Renal cortex interstitium (tissue), 15 donors: ENCODE results near the gene PHF10. TPM values are rescaled to one million over a fixed set of nuclear protein-coding genes. Genes with fewer than 3 reads are reported as not detected.
"Not testable (repeated sequence)": the region's sequence is repeated elsewhere in the genome, so short reads cannot be mapped to it uniquely, and the experiment has no call there.

Source experiments
- DNase-seq, 11 donors: peaks; one replicate each; pipeline ENCODE4 v3.0.0-alpha.2; 2013; ENCODE audit warnings: low read depth in 9 of 11, low spot score in 4 of 11; ENCODE audit errors: extremely low read depth in 1 of 11
- long read RNA-seq, 16 experiments: transcript quantifications; one replicate each; lab custom pipeline, GENCODE V29; 2026
- polyA plus RNA-seq, 3 donors: library from polyadenylated mRNA; unstranded; fragments of 120-200 nt; gene quantifications; one replicate each; pipeline ENCODE4 v1.2.1, GENCODE V29; 2013; ENCODE audit not compliant: insufficient read length in 3 of 3

The PHF10 gene
- 100 to 1,000 TPM; 107 to 125 (median 111) TPM for polyA plus RNA-seq
- long read RNA-seq, donor 1, full-length matches to known transcripts, result 15 of 15 reads
- long read RNA-seq, donor 1, partial matches to known transcripts, result 0 of 15 reads
- long read RNA-seq, donor 1, other reads (novel, unspliced or antisense), result 0 of 15 reads
- long read RNA-seq, donor 2, full-length matches to known transcripts, result 13 of 13 reads
- long read RNA-seq, donor 2, partial matches to known transcripts, result 0 of 13 reads
- long read RNA-seq, donor 2, other reads (novel, unspliced or antisense), result 0 of 13 reads
- long read RNA-seq, donor 3, full-length matches to known transcripts, result 17 of 17 reads
- long read RNA-seq, donor 3, partial matches to known transcripts, result 0 of 17 reads
- long read RNA-seq, donor 3, other reads (novel, unspliced or antisense), result 0 of 17 reads
- long read RNA-seq, donor 4, full-length matches to known transcripts, result 11 of 11 reads
- long read RNA-seq, donor 4, partial matches to known transcripts, result 0 of 11 reads
- long read RNA-seq, donor 4, other reads (novel, unspliced or antisense), result 0 of 11 reads
- long read RNA-seq, donor 5, result 0 reads
- long read RNA-seq, donor 6, full-length matches to known transcripts, result 9 of 9 reads
- long read RNA-seq, donor 6, partial matches to known transcripts, result 0 of 9 reads
- long read RNA-seq, donor 6, other reads (novel, unspliced or antisense), result 0 of 9 reads
- long read RNA-seq, donor 7, full-length matches to known transcripts, result 9 of 9 reads
- long read RNA-seq, donor 7, partial matches to known transcripts, result 0 of 9 reads
- long read RNA-seq, donor 7, other reads (novel, unspliced or antisense), result 0 of 9 reads
- long read RNA-seq, donor 8, result 0 reads
- long read RNA-seq, donor 9, full-length matches to known transcripts, result 13 of 13 reads
- long read RNA-seq, donor 9, partial matches to known transcripts, result 0 of 13 reads
- long read RNA-seq, donor 9, other reads (novel, unspliced or antisense), result 0 of 13 reads
- long read RNA-seq, donor 10, full-length matches to known transcripts, result 12 of 12 reads
- long read RNA-seq, donor 10, partial matches to known transcripts, result 0 of 12 reads
- long read RNA-seq, donor 10, other reads (novel, unspliced or antisense), result 0 of 12 reads
- long read RNA-seq, donor 11, full-length matches to known transcripts, result 15 of 31 reads
- long read RNA-seq, donor 11, partial matches to known transcripts, result 16 of 31 reads
- long read RNA-seq, donor 11, other reads (novel, unspliced or antisense), result 0 of 31 reads
- long read RNA-seq, donor 12, full-length matches to known transcripts, result 7 of 7 reads
- long read RNA-seq, donor 12, partial matches to known transcripts, result 0 of 7 reads
- long read RNA-seq, donor 12, other reads (novel, unspliced or antisense), result 0 of 7 reads
- long read RNA-seq, donor 13, result 0 reads
- long read RNA-seq, donor 14, full-length matches to known transcripts, result 14 of 14 reads
- long read RNA-seq, donor 14, partial matches to known transcripts, result 0 of 14 reads
- long read RNA-seq, donor 14, other reads (novel, unspliced or antisense), result 0 of 14 reads
- long read RNA-seq, donor 15, full-length matches to known transcripts, result 5 of 5 reads
- long read RNA-seq, donor 15, partial matches to known transcripts, result 0 of 5 reads
- long read RNA-seq, donor 15, other reads (novel, unspliced or antisense), result 0 of 5 reads
- long read RNA-seq, donor 16, full-length matches to known transcripts, result 29 of 49 reads
- long read RNA-seq, donor 16, partial matches to known transcripts, result 20 of 49 reads
- long read RNA-seq, donor 16, other reads (novel, unspliced or antisense), result 0 of 49 reads

- peak in 8 of 11 donors; percentile 39 to 78 (median 70) for DNase-seq
Observed at GRCh38 chr6:169724494-169725124, at the start of gene PHF10. TSS of gene PHF10 (minus strand) at chr6:169724500. CDS start at chr6:169723931, 569 bp downstream.

- DNase-seq, result no peak
Observed at GRCh38 chr6:169766921-169767736, 42.8 kb upstream of the PHF10 start.

- DNase-seq, result peak in 3 of 11 donors; percentile 28 to 37 (median 35)
Observed at GRCh38 chr6:169766232-169766631, 41.9 kb upstream of the PHF10 start.

- DNase-seq, result not testable (repeated sequence)
Observed at GRCh38 chr6:169765789-169766188, 41.5 kb upstream of the PHF10 start.

- peak in 2 of 11 donors; percentile 13 to 20 for DNase-seq
Observed at GRCh38 chr6:169763881-169764280, 39.6 kb upstream of the PHF10 start.

GRCh38 chr6:169763308-169763707, 39.0 kb upstream of the PHF10 start:
- DNase-seq, result no peak

GRCh38 chr6:169755162-169755561, 30.9 kb upstream of the PHF10 start:
- DNase-seq, result no peak

- DNase-seq, result peak in 1 of 11 donors; percentile 9
Observed at GRCh38 chr6:169752074-169752623, 27.8 kb upstream of the PHF10 start.

- peak; percentile 88 to 94 (median 92) for DNase-seq
Observed at GRCh38 chr6:169751242-169752073, 27.2 kb upstream of the PHF10 start, which contains the start of the genes DYNLT2 and ERMARD. TSS of gene DYNLT2 (minus strand) at chr6:169751572. CDS start at chr6:169751458, 114 bp downstream. TSS of gene ERMARD (plus strand) at chr6:169751622. CDS start at chr6:169751658, 36 bp downstream.

GRCh38 chr6:169746556-169746955, 22.3 kb upstream of the PHF10 start:
- no peak for DNase-seq

GRCh38 chr6:169745405-169745804, 21.1 kb upstream of the PHF10 start:
- DNase-seq, result no peak

GRCh38 chr6:169741344-169741743, 17.0 kb upstream of the PHF10 start:
- DNase-seq, result no peak

GRCh38 chr6:169738976-169739529, 14.8 kb upstream of the PHF10 start:
- DNase-seq, result no peak

- no peak for DNase-seq
Observed at GRCh38 chr6:169738204-169738975, 14.1 kb upstream of the PHF10 start.
